HEK293T (cell line): ENCODE data around the gene SRCIN1.

Experiments
- ARNT ChIP-seq: fragments of 450-650 bp; IDR thresholded peaks from 2 replicates; pipeline ENCODE4 v1.6.1; 2017; ENCODE audit warnings: mild to moderate bottlenecking
- BHLHE40 ChIP-seq: fragments of 450-650 bp; IDR thresholded peaks from 2 replicates; pipeline ENCODE4 v1.6.1; 2016; ENCODE audit warnings: mild to moderate bottlenecking, moderate library complexity, borderline replicate concordance
- ELF4 ChIP-seq: fragments of 450-650 bp; IDR thresholded peaks from 2 replicates; pipeline ENCODE4 v1.6.1; 2017; ENCODE audit warnings: antibody characterized with exemption
- FOXA1 ChIP-seq: fragments of 450-650 bp; IDR thresholded peaks from 2 replicates; pipeline ENCODE4 v1.6.1; 2016; ENCODE audit warnings: mild to moderate bottlenecking
- FOXK2 ChIP-seq: fragments of 450-650 bp; IDR thresholded peaks from 2 replicates; pipeline ENCODE4 v1.6.1; 2016; ENCODE audit warnings: mild to moderate bottlenecking
- FOXM1 ChIP-seq: fragments of 450-650 bp; IDR thresholded peaks from 2 replicates; pipeline ENCODE4 v1.6.1; 2017; ENCODE audit warnings: mild to moderate bottlenecking, borderline replicate concordance
- L3MBTL2 ChIP-seq: fragments of 450-650 bp; conservative IDR thresholded peaks from 2 replicates; pipeline ENCODE4 v1.6.1; 2016; ENCODE audit warnings: mild to moderate bottlenecking
- LEF1 ChIP-seq: fragments of 450-650 bp; IDR thresholded peaks from 2 replicates; pipeline ENCODE4 v1.6.1; 2017; ENCODE audit warnings: mild to moderate bottlenecking, borderline replicate concordance
- NFRKB ChIP-seq: fragments of 450-650 bp; IDR thresholded peaks from 2 replicates; pipeline ENCODE4 v1.6.1; 2016; ENCODE audit warnings: mild to moderate bottlenecking, moderate library complexity
- SP1 ChIP-seq: fragments of 450-650 bp; IDR thresholded peaks from 2 replicates; pipeline ENCODE4 v1.6.1; 2017
- TARDBP ChIP-seq: fragments of 450-650 bp; IDR thresholded peaks from 2 replicates; pipeline ENCODE4 v1.6.1; 2016
- ZNF384 ChIP-seq: fragments of 450-650 bp; IDR thresholded peaks from 2 replicates; pipeline ENCODE4 v1.6.1; 2016

DNA sequence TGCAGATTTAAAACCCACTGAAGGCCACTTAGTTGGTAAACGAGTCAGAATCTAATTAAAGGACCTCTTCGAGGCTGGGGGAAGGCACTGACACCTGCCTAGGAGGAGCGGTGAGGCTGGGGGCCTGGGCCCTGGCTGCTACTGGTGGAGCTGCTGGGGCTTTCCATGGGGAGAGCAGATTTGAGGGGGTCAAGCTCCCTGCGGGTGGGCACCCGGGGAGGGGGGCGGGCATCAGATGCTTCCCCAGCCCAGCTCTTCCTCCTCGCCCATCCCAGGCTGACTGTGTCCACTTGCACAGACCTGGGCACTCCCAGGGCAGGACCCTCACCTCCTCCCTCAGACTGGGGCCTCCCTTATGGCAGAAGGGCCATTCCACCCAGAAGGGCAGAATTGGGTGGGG lies 19.0 kb downstream of the SRCIN1 start:
- no peak for TF ChIP-seq L3MBTL2
- TF ChIP-seq NFRKB: no peak
- no peak for TF ChIP-seq FOXM1
- TF ChIP-seq TARDBP: no peak
- TF ChIP-seq ELF4: no peak
- no peak for TF ChIP-seq ZNF384
- TF ChIP-seq ARNT: no peak
- no peak for TF ChIP-seq FOXK2
- TF ChIP-seq BHLHE40: no peak
- no peak for TF ChIP-seq SP1
- no peak for TF ChIP-seq LEF1
- no peak for TF ChIP-seq FOXA1
